DOHH2 (cell line): Measurements from ENCODE around the gene C6orf89.

Experiments
- EZH2phosphoT487 ChIP-seq: fragments of 200-600 bp; sonication (generic); IDR thresholded peaks from 2 replicates; pipeline ENCODE4 v1.6.1; 2017; ENCODE audit warnings: borderline replicate concordance, mild to moderate bottlenecking, antibody characterized with exemption, low read length, moderate library complexity, mixed read lengths
- TF ChIP-seq, protein P1 (sequence below): fragments of 200-600 bp; sonication (generic); IDR thresholded peaks from one replicate; pipeline ENCODE4 v1.5.1; 2014; ENCODE audit warnings: antibody characterized with exemption, mild to moderate bottlenecking, low read depth, low read length; ENCODE audit not compliant: poor library complexity, severe bottlenecking

GRCh38 chr6:36947570-36948351 lies 62.0 kb downstream of the C6orf89 start:
- TF ChIP-seq, protein P1, sequence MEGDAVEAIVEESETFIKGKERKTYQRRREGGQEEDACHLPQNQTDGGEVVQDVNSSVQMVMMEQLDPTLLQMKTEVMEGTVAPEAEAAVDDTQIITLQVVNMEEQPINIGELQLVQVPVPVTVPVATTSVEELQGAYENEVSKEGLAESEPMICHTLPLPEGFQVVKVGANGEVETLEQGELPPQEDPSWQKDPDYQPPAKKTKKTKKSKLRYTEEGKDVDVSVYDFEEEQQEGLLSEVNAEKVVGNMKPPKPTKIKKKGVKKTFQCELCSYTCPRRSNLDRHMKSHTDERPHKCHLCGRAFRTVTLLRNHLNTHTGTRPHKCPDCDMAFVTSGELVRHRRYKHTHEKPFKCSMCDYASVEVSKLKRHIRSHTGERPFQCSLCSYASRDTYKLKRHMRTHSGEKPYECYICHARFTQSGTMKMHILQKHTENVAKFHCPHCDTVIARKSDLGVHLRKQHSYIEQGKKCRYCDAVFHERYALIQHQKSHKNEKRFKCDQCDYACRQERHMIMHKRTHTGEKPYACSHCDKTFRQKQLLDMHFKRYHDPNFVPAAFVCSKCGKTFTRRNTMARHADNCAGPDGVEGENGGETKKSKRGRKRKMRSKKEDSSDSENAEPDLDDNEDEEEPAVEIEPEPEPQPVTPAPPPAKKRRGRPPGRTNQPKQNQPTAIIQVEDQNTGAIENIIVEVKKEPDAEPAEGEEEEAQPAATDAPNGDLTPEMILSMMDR, result no peak
- TF ChIP-seq EZH2phosphoT487, result no peak
